Measurements from ENCODE around the gene NDUFB8.

DNA sequence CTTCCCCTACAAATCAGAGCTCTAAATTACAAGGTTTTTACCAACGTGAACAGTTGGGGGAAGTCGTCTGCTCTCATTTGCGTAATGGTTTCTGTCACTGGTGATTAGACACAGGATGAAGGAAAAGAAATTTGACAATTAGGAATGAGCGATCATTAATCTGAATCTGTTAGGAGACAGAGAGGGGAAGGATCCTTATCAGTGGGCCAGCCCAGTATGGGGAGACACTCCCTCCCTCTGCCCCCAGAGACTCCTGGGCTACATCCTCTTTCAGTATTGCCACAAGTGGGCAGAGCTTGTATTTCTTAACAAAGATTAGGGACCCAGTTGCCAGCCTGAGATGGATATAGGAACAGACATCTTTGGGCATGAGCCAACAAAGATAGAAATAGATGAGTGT, 21.5 kb upstream of the NDUFB8 start:
- TF ChIP-seq, protein P1, sequence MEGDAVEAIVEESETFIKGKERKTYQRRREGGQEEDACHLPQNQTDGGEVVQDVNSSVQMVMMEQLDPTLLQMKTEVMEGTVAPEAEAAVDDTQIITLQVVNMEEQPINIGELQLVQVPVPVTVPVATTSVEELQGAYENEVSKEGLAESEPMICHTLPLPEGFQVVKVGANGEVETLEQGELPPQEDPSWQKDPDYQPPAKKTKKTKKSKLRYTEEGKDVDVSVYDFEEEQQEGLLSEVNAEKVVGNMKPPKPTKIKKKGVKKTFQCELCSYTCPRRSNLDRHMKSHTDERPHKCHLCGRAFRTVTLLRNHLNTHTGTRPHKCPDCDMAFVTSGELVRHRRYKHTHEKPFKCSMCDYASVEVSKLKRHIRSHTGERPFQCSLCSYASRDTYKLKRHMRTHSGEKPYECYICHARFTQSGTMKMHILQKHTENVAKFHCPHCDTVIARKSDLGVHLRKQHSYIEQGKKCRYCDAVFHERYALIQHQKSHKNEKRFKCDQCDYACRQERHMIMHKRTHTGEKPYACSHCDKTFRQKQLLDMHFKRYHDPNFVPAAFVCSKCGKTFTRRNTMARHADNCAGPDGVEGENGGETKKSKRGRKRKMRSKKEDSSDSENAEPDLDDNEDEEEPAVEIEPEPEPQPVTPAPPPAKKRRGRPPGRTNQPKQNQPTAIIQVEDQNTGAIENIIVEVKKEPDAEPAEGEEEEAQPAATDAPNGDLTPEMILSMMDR (IDR thresholded peaks at IDR 0.05; ENCODE audit: low read depth, low read length, poor library complexity, severe bottlenecking), result no peak
- no peak for TF ChIP-seq EZH2phosphoT487 (IDR thresholded peaks at IDR 0.05; ENCODE audit: borderline replicate concordance, low read length)

All from DOHH2 (cell line).